GM21526 (cell line): ENCODE results near the gene TUBB1.

Source experiments
- ATAC-seq: cut with Tn5 transposase; IDR thresholded peaks from one replicate; pipeline ENCODE4 v1.9.1; 2021; ENCODE audit warnings: moderate library complexity; ENCODE audit not compliant: unreplicated experiment, low FRiP score

Gene TUBB1

DNA sequence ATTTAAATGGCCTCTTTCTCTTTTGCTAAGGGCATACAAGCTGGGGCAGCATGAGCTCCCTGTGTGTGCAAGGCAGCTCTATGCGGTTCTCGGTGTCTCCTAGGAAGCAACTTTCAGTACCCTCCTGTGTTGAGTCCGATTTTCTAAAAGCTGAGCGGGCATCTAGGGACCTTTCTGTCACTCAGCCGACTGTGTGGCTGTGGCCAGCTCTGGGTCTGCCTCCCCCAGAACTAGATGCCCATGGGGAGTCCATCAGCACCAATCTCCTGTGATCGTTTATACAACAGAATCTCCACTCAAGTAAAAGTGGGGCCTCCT is 30.7 kb upstream of the TUBB1 start:
- no peak for ATAC-seq

DNA sequence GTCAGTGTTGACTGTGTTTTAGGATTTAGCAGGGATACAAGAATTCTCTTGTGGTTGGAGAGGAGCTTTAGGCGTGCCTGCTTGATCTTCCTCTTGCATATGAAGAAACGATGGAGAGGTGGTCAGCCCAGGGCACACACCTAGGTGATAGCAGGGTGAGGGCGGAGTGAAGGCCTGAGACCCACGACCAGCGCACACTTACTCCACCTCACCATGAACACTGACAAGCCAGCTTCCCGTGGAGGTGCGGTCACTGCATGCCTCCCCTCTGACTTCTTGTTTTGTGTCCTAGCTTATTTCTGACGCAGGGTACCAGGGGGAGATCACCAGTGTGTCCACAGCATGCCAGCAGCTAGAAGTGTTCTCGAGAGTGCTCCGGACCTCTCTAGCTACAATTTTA is 30.0 kb upstream of the TUBB1 start:
- ATAC-seq, result no peak

DNA sequence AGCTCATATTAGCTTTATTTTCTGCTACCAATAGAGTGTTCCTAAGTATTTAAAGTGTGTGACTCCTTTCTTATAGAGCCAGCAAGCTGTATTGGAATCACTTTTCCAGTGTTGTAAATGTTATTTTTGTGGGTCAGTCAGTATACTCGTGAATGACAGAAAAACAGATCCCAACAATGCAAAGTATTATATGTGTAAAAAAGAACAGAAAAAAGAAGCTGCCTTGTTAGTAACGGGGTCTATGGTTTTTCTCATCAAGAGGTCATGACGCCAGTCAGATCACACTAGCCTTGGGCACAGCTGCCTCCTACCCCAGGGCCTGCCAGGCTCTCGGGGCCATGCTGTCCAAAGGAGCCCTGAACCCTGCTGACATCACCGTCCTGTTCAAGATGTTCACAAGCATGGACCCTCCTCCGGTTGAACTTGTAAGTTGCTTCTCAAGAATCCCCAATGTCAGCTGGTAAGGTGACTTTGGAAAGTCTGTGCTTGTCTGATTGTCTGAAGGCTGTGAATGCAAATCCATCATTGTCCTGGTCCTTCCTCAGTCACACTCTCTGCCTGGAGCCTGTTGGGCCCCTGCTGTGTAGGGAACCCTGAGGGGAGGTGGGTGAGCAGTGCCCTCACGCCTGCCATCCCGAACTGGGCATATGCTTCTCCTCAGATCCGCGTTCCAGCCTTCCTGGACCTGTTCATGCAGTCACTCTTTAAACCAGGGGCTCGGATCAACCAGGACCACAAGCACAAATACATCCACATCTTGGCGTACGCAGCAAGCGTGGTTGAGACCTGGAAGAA is 28.4 kb upstream of the TUBB1 start:
- ATAC-seq, result no peak

DNA sequence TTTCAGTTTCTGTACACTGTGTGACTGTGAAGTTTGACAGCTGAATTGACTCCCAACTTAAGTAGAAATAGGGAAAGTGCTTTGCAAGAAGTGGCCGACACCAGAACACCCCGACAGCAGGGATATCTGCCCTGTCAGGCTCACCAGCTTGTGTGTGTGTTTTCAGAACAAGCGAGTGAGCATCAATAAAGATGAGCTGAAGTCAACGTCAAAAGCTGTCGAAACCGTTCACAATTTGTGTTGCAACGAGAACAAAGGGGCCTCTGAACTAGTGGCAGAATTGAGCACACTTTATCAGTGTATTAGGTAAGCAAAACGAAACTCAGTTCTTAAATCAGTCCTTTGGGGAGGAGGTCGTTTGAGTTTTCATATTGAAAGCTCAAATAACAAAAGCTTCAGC is 27.5 kb upstream of the TUBB1 start:
- no peak for ATAC-seq

DNA sequence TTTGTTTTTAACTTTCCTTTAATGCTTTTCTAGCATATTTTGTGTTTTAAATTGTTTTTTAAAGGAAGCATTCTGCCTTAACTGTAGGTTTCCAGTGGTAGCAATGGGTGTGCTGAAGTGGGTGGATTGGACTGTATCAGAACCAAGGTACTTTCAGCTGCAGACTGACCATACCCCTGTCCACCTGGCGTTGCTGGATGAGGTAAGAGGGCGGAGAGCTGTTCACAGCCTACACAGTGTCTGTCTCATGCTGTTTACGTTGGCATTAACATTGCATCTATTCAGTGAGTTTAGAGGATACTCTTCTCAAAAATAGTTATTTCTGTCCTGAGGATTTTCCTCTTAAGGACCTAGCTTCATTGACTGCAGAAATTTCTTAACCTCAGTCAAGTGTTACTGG is 26.3 kb upstream of the TUBB1 start:
- no peak for ATAC-seq

DNA sequence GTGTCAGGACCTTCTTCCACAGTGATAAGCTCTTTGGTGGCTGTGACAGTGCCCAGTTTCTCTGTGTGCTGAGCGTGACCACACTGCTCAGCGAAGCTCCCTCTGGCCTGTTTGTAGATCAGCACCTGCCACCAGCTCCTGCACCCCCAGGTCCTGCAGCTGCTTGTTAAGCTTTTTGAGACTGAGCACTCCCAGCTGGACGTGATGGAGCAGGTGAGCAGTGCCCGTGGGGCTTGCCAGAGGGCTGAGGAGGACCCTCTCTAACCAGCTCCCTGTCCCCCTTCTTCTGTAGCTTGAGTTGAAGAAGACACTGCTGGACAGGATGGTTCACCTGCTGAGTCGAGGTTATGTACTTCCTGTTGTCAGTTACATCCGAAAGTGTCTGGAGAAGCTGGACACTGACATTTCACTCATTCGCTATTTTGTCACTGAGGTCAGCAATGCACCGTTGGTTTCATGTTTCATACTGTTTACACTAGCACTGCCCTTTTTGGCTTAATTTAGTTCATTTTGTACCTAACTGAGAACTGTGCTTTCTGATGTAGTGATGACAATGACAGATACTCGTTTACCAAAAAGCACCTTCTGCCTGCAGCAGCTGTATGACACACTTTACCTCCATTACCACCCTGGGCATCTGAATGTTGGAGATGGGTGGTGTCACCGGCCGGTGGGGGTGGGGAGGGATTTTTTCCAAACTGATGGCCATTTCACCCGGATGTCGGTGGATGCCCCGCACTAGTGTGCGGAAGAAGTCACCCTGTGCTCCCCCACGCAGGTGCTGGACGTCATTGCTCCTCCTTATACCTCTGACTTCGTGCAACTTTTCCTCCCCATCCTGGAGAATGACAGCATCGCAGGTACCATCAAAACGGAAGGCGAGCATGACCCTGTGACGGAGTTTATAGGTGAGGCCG is 25.6 kb upstream of the TUBB1 start:
- ATAC-seq, result no peak

DNA sequence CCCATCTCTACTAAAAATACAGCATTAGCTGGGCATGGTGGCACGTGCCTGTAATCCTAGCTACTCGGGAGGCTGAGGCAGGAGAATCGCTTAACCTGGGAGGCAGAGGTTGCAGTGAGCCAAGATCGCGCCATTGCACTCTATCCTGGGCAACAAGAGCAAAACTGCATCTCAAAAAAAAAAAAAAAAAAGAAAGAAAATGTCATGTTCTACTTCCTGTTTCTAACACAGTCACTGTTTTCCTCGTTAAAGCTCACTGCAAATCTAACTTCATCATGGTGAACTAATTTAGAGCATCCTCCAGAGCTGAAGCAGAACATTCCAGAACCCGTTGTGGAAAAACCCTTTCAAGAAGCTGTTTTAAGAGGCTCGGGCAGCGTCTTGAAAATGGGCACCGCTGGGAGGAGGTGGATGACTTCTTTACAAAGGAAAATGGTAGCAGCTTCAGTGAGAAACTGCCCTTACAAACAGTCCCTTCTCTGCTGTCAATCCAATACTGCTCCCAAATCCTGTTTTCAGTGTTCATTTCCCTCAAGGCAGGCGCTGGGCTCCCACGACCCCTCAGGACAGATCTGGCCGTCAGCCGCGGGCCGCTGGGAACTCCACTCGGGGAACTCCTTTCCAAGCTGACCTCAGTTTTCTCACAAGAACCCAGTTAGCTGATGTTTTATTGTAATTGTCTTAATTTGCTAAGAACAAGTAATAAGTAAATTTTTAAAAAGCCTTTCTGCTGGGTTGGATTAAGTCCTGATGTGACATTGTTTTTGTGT is 24.7 kb upstream of the TUBB1 start:
- no peak for ATAC-seq

DNA sequence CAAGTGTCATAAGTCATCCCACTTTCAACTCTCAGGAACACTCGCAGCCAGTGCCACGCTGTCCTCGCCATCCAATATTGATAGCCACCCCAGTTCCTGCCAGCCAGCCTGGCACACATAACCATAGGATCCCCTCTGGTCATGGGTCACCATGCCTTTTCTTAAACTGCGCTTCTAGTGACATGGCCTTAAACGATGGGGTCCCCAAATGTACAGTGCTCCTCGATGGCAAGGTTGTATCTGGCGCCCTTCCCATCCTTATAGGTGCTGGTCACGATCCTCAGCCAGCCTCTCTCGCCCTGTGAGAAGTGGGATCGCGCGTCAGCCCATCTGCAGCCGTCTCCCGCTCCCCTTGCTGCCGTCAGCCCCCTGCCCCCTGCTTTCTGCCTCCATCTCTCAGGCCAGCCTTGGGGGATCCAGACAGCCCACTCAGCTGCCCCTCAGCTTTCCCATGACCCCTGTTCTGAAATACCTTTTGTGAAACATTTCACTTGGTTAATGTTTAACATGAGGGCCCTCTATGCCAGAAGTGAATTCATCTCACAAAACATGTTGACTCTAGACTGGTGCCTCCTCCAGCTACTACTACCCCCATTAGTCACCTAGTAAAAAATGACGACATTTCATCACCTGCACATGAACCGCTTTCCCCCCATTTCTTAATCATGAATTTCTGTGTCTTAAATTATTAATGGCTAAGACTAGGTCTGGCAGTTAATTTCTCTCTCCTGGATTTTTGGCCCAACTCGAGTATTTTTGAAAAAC is 23.6 kb upstream of the TUBB1 start:
- no peak for ATAC-seq

DNA sequence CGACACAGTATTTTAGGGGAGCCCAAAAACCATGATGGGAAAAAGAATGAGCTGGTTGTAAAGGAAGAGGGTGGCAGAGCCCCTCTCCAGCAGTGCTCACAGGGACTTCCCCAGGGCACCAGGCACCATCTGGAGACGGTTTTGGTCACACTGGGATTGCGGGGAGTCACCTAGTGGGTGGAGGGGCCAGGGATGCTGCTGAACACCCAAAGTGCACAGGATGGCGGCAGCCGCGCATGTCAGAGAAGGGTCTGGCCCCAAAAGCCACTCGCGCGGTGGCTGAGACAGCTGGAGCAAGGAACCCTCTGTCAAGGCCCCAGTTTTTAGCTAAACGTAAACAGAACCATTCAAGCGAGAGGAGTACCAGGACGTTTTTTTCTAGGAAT is 23.0 kb upstream of the TUBB1 start:
- no peak for ATAC-seq

DNA sequence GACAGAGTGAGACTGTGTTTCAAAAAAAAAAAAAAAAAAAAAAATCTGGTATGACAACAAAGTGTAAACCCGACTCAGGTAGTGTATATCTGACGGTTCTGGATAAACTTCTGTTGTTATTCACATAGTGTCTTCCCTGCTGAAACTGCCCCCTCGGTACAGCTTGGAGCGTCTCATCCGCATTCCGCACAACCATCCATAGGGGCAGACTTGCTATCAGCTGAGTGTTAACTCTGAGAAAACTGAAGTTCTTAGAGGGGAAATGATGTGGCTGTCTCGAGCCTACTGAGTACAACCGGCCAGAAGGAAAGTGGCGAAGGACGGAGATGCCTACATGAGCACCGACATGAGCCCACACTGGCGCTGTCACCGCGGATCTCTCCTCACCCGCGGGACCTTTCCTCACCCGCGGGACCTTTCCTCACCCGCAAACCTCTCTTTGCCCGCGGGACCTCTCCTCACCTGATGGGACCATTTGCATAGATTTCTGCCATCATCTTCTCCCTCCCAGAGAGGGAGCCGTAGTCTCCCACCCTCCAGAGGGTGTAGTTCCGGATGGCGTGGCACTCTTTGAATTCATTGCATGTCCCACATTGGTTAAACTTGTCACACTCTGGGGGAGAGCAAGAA is 22.0 kb upstream of the TUBB1 start:
- ATAC-seq, result no peak

DNA sequence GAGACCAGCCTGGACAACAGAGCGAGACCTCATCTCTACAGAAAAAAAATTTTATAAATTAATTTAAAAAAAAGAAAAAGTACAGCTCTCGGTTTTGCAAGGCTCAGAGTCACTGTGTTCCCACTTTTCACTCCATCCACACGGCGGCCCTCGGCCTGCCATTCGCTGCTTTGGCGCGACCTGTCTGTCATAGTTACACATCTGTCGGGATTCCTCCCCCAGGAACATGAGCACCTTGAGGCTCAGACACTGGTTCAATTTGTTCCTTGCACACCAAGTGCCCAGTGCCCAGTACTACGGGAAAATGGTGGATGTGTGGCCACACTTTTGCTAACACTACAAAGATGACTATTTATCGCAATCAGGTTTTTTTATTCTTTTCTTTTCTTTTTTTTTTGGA is 20.6 kb upstream of the TUBB1 start:
- no peak for ATAC-seq

DNA sequence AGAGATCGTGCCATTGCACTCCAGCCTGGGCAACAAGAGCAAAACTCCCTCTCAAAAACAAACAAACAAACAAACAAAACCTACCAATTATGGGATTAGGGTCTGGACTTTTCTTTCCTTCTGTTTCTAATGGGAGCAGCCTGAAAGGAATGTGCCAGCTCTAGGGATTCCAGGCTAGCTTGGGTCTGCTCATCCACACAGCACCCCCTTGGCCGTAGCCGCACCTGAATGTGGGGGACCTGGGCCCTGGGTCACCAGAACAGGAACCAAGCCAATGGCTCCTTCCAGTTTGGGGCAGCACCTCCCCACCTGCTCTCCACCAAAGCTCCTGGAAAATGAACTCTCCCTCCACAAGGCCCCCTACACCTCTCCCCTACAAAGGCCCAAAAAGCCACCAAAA is 18.9 kb upstream of the TUBB1 start:
- ATAC-seq, result no peak

DNA sequence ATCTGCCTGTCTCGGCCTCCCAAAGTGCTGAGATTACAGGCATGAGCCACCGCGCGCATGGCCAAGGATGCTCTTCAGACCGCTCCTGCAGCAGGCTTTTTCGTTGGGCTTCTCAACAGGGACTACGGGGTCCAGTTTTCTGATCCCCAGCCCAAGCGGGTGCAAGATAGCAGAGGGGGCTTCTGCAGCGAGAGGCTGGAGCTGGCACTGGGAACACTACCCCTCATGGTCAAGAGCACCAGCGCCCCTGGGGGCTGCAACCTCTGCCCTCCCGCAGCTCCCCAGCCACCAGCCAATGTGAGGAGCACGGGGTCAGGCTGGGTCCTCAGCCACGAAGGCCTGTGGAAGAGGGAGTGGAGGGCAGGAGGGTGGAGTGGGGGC is 18.2 kb upstream of the TUBB1 start:
- no peak for ATAC-seq

DNA sequence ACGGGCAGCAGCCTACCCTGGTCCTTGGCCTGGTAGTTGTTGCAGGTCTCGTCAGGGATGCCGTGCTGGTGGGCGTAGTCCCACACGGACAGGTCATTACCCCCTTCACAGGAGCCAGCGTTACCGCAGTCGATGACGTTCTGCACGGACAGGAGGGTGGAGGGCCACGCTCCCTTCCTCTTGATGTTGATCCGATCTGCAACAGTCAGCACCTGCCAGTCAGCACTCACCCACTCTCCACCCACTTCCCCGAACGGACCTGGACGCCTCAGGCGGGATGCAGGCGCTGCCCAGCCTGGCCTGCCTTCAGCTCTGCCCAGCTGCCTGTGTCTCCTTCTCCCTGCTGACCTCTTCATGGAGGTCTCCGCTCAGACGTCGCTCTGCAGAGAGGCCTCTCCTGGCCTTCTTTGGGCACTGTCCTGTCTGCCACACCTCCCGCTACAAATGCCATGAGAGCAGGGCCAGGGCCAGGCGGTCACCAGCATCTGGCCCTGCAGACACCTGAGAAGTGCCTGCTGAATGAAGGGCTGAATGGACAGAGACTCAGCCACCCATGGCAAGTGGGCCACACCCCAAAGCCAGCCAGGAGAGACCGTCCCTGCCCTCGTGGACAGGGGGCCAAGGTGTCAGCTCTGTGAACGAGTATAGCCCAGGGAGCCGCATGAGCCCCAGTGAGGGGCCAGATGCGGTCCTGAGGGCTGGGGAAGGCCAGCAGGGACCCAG is 17.6 kb upstream of the TUBB1 start:
- ATAC-seq, result no peak

DNA sequence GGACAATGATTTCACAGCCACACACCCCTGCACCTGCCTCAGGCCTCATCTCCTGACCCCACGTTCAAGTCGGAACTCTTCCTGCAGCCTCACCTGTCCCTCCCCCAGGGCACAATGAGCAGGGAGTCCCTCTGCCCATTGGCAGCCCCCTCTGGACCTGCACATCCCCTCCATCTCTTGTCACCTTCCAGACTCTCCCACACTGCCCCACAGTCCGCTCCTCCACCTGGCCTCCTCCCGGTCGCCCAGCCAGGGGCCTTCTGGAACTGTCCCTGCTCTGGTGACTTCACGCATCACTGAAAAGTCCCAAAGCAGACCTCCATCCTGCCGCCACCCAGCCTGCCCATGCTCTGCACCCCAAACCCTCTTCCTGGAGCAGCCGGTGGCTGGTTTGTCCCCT is 16.8 kb upstream of the TUBB1 start:
- ATAC-seq, result no peak

DNA sequence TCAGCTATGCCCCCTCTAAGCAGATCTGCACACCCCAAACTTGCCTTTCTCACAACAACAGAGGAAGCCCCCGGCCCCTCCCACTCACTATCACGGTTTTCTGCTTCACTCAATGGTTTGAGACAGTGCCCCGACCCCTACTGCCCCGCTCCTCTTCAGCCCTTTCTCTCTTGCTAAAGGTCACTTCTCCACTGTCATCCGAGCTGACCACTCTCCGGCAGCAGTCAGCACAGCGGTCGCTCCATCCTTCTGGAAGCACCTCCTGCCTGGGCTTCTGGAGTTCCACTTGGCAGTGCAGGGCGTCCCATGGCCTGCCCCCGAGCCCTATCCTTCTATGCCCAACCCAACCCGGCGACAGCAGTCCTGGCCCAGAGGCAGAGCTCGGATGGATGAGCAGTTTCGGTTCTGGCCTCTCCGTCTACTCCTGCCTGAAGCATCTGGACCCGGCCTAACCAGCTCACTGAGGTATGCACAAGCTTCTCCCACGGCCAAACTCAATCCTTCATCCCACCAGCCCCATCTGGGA is 16.3 kb upstream of the TUBB1 start:
- no peak for ATAC-seq

DNA sequence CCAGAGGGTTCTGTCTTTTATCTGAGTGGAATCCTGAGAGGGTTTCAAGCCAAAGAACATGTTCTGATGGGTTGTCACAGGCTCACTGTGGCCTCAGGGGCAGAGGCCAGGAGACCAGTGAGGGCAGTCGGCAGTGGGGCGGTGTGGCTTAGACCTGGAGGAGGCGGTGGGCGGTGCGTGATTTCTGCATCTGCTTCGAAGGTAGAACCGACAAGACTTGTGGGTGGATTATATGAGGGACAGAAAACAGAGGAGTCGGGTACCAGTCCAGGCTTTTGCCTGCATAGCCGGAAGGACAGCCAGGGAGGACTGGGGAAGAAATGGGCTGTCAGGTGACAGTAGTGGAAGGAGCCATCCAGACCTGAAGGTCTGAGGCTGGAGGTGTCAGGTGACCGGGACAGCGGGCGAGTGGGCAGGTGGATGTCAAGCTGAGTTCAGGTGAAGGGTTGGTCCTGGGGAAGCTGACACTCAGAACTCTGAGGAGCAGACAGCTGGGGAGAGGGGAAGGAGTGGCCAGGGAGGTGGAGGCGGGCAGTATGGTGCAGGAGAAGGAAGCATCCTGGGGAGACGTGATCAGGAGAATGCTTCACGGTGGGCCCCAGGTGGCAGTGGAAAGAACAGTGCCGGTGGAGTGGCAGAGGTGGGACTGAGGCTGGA is 15.3 kb upstream of the TUBB1 start:
- ATAC-seq, result no peak

DNA sequence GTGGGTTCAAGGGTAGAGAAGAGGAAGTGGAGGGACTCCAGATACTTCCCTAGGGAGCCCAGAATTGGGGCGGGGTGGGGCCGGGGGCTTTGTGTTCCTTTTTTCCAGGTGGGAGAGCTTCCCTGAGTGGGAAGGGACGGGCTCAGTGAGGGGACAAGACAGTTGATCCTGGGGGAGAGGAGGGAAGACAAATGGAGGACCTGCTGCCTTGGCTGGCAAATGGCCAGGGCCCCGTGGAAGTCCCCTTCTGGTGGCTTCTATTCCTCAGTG is 14.8 kb upstream of the TUBB1 start:
- no peak for ATAC-seq
